ENCODE data around the gene PODNL1.
"Not testable (repeated sequence)": the region's sequence is repeated elsewhere in the genome, so short reads cannot be mapped to it uniquely, and the experiment has no call there.

PODNL1 gene

GRCh38 chr19:13973479-13973878 is 35.3 kb upstream of the PODNL1 start:
- not testable (repeated sequence) for DNase-seq

- no peak for DNase-seq
Measured at GRCh38 chr19:13972368-13973155, 34.3 kb upstream of the PODNL1 start.

- not testable (repeated sequence) for DNase-seq
Measured at GRCh38 chr19:13971868-13972267, 33.7 kb upstream of the PODNL1 start.

GRCh38 chr19:13969897-13970296 is 31.7 kb upstream of the PODNL1 start:
- no peak for DNase-seq

GRCh38 chr19:13968999-13969398 is 30.8 kb upstream of the PODNL1 start:
- no peak for DNase-seq

- no peak for DNase-seq
Measured at GRCh38 chr19:13968383-13968935, 30.2 kb upstream of the PODNL1 start.

- not testable (repeated sequence) for DNase-seq
Measured at GRCh38 chr19:13967206-13967605, 29.0 kb upstream of the PODNL1 start.

- no peak for DNase-seq
Measured at GRCh38 chr19:13966684-13967128, 28.5 kb upstream of the PODNL1 start.

GRCh38 chr19:13965926-13966683 is 27.9 kb upstream of the PODNL1 start:
- no peak for DNase-seq

- no peak for DNase-seq
Measured at GRCh38 chr19:13965377-13965896, 27.2 kb upstream of the PODNL1 start.

- no peak for DNase-seq
Measured at GRCh38 chr19:13964776-13965175, 26.6 kb upstream of the PODNL1 start.

- DNase-seq = no peak
Measured at GRCh38 chr19:13963603-13964105, 25.4 kb upstream of the PODNL1 start.

GRCh38 chr19:13962699-13963602 is 24.7 kb upstream of the PODNL1 start:
- no peak for DNase-seq

GRCh38 chr19:13961826-13962698 is 23.8 kb upstream of the PODNL1 start:
- DNase-seq = no peak

- DNase-seq = no peak
Measured at GRCh38 chr19:13960863-13961784, 22.9 kb upstream of the PODNL1 start.

GRCh38 chr19:13959962-13960862 is 22.0 kb upstream of the PODNL1 start:
- DNase-seq = peak in 3 of 4 experiments; percentile 15 to 47 (median 31)

- DNase-seq = no peak
Measured at GRCh38 chr19:13959141-13959961, 21.1 kb upstream of the PODNL1 start.

- DNase-seq = no peak
Measured at GRCh38 chr19:13958043-13958442, 19.8 kb upstream of the PODNL1 start.

Measured in suppressor macrophage (primary cell).